Stimulated activated CD8-positive, alpha-beta memory T cell treated with anti-CD3 and anti-CD28 coated beads, Interleukin-12 subunit alpha, Interleukin-12 subunit beta, amount 100 ng/mL, for 4 hours (primary cell): Measurements from ENCODE around the gene LHX4.
"Not testable (repeated sequence)": the region's sequence is repeated elsewhere in the genome, so short reads cannot be mapped to it uniquely, and the experiment has no call there.

Experiments
- DNase-seq: peaks from one replicate; pipeline ENCODE4 v3.0.0-alpha.2; 2020; ENCODE audit warnings: low read depth

The LHX4 gene

GRCh38 chr1:180197231-180197630 lies 32.8 kb upstream of the LHX4 start:
- no peak for DNase-seq

DNA sequence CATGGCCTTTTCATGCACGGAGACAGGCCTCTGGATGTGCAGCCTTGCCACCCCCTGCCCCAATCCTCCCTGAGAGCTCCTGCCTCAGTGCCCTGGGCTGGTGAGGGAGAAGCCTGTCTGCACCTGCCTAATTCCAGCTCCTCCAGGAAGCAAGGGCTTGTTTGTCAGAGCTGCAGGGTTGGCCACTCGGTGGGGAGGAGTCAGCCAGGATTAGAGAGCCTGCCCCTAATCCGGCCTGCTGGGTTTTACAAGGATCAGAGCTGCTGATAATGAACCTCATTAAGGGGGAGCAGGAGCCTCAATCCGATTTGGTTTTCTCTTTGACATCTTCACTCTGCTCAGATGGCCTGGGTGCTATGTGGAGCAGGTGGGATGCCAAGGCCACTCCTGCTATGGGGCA lies 31.9 kb upstream of the LHX4 start:
- DNase-seq, result no peak

DNA sequence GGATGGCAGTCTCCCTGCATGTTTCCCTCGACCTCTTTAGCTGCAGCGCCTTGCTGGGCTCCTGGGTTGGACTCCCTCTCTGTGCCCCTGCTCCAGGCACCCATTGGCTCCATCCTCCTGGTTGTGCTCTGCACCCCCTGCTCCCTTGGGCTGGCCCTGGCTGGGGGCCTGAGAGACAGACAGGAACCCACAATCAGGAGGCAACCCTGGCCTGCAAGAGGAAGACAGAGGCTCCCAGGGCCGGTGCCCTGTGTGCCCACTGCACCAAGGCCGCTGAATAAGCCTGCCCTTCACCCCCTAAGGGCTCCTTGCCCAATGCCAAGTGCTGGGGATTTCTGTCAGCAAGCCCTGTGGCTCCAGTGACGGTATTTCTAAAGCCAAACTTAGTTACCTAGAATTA lies 31.5 kb upstream of the LHX4 start:
- no peak for DNase-seq

DNA sequence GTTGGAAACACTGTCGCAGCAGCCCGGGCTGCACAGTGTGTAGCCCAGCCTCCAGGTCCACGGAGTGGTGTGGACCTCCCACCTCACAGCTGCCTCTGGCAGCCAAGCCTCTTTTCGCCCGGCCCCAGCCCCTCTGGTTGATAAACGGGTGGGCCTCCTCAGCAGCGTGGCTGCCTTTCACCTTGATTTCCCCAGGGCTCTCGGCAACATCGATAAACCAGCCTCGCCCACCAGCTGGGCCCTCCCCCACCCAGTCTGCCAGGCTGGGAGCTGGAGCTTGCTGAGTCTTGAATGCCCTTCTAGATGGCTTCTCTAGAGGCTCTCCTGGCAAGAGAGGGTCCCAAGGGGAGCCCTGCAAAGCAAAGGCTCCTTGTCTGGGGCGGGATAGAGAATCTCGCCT lies 31.0 kb upstream of the LHX4 start:
- DNase-seq, result no peak

GRCh38 chr1:180201451-180202200 lies 28.4 kb upstream of the LHX4 start:
- no peak for DNase-seq

GRCh38 chr1:180202588-180202987 lies 27.5 kb upstream of the LHX4 start:
- DNase-seq, result not testable (repeated sequence)

DNA sequence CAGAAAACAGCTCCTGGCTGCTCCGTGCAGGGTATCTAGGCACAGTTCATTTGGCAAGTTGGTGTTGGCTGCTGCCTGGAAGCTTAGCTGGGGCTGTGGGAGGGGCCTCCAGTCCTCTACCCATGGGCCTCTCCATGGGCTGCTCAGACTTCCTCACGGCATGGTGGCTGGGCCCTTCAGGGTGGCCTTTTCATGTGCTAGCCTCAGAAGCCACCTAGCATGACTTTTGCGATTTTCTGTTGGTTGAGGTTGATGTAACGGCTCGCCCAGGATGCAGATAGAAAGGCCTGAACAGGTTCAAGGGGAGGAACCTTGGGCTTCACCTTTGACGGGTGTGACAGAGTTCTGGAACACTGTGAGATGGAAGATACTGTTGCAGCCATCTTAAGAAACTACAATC lies 25.8 kb upstream of the LHX4 start:
- no peak for DNase-seq

GRCh38 chr1:180206581-180206980 lies 23.5 kb upstream of the LHX4 start:
- DNase-seq, result no peak

- DNase-seq, result no peak
Measured at GRCh38 chr1:180208264-180208663, 21.8 kb upstream of the LHX4 start.

- DNase-seq, result no peak
Measured at GRCh38 chr1:180210008-180210620, 19.9 kb upstream of the LHX4 start.

GRCh38 chr1:180211156-180211859 lies 18.8 kb upstream of the LHX4 start:
- DNase-seq, result no peak

DNA sequence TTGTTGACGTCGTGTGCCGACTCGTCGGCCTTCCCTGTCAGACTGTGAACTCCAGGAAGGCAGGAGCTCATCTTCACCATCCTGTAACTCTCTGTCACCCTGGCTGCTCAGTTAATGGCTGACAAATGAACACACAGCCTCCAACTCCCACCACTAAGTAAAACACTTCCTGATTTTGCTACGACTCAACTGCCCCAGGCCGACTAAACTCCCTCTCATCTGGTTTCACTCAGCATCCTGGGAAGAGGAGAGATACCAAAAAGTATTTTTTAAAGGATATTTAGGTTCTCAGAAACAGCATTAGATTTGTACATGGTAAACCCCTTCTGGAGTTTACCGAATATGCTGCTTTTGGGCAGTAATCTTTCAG lies 18.2 kb upstream of the LHX4 start:
- DNase-seq, result no peak

DNA sequence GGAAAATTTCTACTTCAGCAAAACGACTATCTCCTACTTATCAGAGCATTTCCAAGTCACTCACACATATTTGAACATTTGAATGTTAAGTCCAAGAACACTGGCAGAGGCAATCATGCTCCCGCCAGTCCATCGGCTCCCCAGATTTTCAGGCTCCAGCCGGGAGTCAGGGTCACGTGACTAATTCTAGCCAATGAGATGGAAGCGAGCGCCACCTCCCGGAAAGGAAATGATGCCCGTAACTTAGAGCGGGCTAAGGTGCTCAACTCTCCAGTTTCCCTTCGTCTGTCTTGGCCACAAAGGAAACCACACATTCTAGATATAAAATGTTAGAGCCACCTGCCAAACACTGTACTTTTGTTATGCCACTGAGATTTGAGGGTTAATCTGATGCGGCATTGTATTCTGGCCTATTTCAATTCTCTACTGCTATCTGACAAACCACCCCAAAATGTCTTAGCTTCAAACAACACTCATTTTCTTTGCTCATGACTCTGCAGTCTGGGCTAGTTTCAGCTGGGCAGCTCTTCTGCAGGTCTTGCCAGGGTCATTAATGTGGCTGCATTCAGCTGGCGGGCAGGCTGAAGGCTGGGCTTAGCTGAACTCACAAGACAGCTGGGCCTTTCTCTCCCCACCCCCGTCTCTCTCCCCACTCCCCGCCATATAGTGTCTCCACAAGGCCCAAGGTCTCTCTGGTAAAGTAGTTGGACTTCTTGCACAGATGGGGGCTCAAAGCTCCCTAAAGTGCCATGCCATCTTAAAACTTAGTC lies 16.5 kb upstream of the LHX4 start:
- DNase-seq, result no peak

- no peak for DNase-seq
Measured at GRCh38 chr1:180215856-180216625, 14.0 kb upstream of the LHX4 start.

DNA sequence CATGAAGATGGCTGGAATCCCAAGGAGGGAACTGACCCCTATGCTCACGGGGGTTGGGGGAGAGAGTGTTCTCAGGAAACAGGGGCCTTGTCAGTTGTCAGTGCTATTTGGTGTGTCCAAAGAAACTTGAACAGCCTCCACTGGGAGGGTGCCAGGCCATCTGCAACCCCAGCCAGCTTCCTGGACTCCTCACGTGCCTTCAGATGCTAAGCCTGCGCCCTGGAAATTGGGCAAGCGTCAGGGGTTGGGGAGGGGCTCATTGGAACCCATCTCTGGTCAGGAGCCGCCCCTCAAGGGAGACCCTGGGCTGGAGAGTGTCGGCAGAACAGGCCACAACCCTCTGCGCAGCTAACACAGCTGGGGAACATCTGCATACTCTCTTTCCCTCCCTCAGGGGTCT lies 13.1 kb upstream of the LHX4 start:
- DNase-seq, result no peak

GRCh38 chr1:180218806-180219765 lies 11.0 kb upstream of the LHX4 start:
- no peak for DNase-seq

DNA sequence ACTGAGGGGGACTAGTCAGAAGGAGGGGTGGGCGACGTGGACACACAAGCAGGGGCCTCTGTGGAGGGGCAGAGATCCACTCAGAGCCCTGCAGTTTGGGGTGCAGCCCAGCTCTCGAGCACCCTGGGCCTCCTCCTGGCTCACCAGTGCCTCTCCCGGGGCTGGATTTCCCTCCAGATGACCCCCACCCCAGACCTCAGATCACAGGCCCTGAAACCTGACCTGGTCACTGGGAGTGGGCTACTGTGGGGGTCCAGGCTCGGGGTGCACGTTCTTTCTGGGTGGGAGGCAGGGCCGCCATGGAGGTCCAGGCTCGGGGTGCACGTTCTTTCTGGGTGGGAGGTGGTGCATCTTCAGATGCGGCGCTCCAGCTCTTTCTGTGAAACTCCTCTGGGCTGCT lies 10.3 kb upstream of the LHX4 start:
- no peak for DNase-seq

- no peak for DNase-seq
Measured at GRCh38 chr1:180221462-180221861, 8.6 kb upstream of the LHX4 start.

GRCh38 chr1:180224902-180225301 lies 5.2 kb upstream of the LHX4 start:
- DNase-seq, result no peak

DNA sequence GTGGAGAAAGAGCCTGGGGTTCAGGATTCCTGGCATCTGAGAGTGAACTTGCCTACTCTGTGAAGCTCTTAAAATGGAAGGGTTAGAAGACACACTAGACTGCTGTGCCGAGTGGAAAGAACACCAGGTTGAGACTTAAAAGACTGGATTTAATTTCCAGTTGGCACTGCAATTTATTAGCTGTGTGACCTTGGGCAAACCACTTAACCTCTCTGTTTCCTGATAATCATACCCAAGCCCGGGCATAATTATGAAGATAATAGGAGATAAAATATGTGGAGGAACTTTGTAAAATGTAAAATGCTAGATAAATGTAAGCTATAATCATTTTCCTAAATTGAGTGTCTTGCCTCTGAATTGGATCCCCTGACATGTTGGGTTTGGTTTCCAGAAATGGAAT lies 4.7 kb upstream of the LHX4 start:
- DNase-seq, result no peak
